Esophagus squamous epithelium (tissue), 4 donors: Measurements from ENCODE around the gene ADAMTSL1.

ENCODE experiments used
- POLR2A ChIP-seq, 4 donors: fragments of 450-650 bp; IDR thresholded peaks; one replicate each; pipeline ENCODE4 v1.6.1; 2017; ENCODE audit warnings: antibody characterized with exemption in 4 of 4, mild to moderate bottlenecking in 4 of 4, moderate library complexity in 3 of 4
- TF ChIP-seq, protein P1 (sequence below), 6 experiments: fragments of 450-650 bp in 4 of 6; fragments of 200-600 bp in 2 of 6; sonication (generic) in 2 of 6; IDR thresholded peaks; one replicate each; pipeline ENCODE4 v1.5.1; 2016 to 2019; ENCODE audit warnings: antibody characterized with exemption in 6 of 6, mild to moderate bottlenecking in 4 of 6, moderate library complexity in 4 of 6

- TF ChIP-seq, protein P1, sequence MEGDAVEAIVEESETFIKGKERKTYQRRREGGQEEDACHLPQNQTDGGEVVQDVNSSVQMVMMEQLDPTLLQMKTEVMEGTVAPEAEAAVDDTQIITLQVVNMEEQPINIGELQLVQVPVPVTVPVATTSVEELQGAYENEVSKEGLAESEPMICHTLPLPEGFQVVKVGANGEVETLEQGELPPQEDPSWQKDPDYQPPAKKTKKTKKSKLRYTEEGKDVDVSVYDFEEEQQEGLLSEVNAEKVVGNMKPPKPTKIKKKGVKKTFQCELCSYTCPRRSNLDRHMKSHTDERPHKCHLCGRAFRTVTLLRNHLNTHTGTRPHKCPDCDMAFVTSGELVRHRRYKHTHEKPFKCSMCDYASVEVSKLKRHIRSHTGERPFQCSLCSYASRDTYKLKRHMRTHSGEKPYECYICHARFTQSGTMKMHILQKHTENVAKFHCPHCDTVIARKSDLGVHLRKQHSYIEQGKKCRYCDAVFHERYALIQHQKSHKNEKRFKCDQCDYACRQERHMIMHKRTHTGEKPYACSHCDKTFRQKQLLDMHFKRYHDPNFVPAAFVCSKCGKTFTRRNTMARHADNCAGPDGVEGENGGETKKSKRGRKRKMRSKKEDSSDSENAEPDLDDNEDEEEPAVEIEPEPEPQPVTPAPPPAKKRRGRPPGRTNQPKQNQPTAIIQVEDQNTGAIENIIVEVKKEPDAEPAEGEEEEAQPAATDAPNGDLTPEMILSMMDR (IDR thresholded peaks at IDR 0.05), result no peak
- TF ChIP-seq POLR2A (IDR thresholded peaks at IDR 0.05), result no peak
Observed at GRCh38 chr9:18707061-18707461, 233.1 kb downstream of the ADAMTSL1 start.
